ENCODE results near the gene FOXP4. TPM values are rescaled to one million over a fixed set of nuclear protein-coding genes. Genes with fewer than 3 reads are reported as not detected.

Gene FOXP4
- total and polyA plus RNA-seq, 2 experiments from 2014 or later, result 1.1 to 3.9 TPM

DNA sequence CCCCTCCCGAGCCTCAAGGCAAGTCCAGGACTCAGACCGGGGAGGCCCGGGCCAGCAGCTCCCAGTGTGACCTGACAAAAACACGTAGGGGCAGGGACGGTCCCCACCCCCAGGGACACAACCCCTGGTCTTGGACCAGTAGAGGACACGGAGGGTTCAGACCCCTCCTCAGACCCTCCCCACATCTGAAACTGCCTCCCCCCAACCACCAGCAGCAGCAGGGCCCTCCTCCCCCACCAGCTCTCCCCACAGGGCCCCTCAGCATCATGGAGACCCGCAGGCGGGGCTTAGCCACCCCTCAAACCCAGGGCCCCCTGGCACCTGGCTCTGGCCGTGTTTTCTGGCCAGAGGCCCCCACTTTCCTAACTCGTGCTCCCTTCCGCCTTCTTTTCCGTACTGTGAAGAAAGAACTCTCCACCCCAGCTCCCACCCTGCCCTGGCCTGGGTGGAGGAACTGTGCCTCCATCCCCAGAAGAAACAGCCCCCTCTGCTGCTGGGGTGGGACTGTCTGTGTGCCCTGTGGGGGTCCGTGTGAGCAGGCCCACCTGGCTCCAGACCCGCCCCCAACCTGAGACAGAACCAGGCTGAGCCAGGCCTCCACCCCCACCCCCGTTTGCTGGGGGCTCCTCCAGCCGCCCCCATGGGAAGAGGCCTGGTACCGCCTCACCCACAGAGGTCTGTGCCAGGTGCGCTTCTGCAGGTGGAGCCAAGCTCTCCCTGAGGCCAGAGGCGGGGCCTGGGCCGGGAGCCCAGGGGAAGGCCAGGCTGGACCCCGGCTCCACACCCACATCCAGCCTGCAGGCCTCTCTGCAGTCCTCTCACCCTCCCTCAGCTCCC is 53.1 kb downstream of the FOXP4 start:
- TF ChIP-seq EZH2phosphoT487 (IDR thresholded peaks at IDR 0.05; ENCODE audit: insufficient read depth, low read depth) (no peak), EZH2 (IDR thresholded peaks at IDR 0.05; ENCODE audit: insufficient read depth, poor library complexity, severe bottlenecking) (no peak)
- H3K4me1 ChIP-seq (ENCODE audit: insufficient read depth), result peaks cover 7% of the 10 kb centered on the region
- no peaks in the 10 kb centered on the region for H3K9me3 ChIP-seq (ENCODE audit: low read depth)
- H3F3A ChIP-seq (ENCODE audit: insufficient read depth), result peaks cover under 1% of the 10 kb centered on the region
- H4K20me1 ChIP-seq (ENCODE audit: insufficient read depth), result no peaks in the 10 kb centered on the region
- no peaks in the 10 kb centered on the region for H3K79me2 ChIP-seq (ENCODE audit: insufficient read depth)
- no peaks in the 10 kb centered on the region for H3K36me3 ChIP-seq (ENCODE audit: low read depth)
- no peak overlapping the region for H3K9ac ChIP-seq
- in situ Hi-C loops (cut with MboI), result loop anchor here (25.0 kb wide), 1 partner anchor 187 kb away; no protein-coding TSS in a partner anchor
- no peaks in the 10 kb centered on the region for H3K27me3 ChIP-seq (replicated peaks; ENCODE audit: insufficient read depth)
- H2AFZ ChIP-seq, result no peak overlapping the region
- WGBS, 2 experiments (ENCODE audit: low coverage in 1 of 2, low lambda C conversion rate in 2 of 2, missing lambda C conversion rate in 2 of 2), result 77 to 86% methylated on average over 10 to 21 of the region's 21 CpGs
- H3K4me2 ChIP-seq (ENCODE audit: unreplicated experiment), result no peak overlapping the region
- no peak overlapping the region for H3K4me3 ChIP-seq
- no peak for DNase-seq
- H3K9me2 ChIP-seq (ENCODE audit: insufficient read depth), result no peaks in the 10 kb centered on the region
- no peak overlapping the region for H3K27ac ChIP-seq

DNA sequence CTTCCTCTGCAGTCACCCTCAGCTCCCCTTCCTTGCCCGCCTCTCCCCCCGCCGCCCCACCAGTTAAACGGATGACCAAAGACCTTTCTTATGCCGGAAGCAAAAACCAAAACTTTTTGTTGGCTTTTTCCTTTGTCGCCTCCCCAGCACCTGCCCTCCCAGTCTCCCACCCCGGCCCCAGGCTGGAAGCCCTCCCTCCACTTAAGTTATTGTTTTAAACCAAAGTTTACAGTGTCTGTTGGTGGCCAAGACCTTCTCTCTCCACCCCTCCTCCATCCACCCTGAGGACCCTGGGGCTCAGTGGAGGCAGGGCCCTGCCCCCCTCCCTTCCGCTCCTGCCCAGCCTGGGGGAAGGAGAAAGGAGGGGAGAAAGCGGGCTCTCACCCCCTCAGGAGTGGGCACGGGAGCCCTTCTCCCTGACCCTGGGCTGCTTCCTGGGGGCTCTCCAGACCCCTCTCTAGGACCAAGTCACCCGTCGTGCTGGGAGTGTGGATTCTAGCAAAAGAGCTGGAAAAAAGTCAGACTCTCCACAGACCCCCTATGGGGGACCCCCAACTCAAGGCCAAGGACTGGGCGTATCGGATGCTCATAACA is 53.8 kb downstream of the FOXP4 start:
- no peak overlapping the region for H3K4me2 ChIP-seq (ENCODE audit: unreplicated experiment)
- H4K20me1 ChIP-seq (ENCODE audit: insufficient read depth), result no peaks in the 10 kb centered on the region
- no peaks in the 10 kb centered on the region for H3K27me3 ChIP-seq (replicated peaks; ENCODE audit: insufficient read depth)
- WGBS, 2 experiments (ENCODE audit: low coverage in 1 of 2, low lambda C conversion rate in 2 of 2, missing lambda C conversion rate in 2 of 2), result 90 to 92% methylated on average over 10 to 14 of the region's 14 CpGs
- H3K9me2 ChIP-seq (ENCODE audit: insufficient read depth), result no peaks in the 10 kb centered on the region
- TF ChIP-seq EZH2 (IDR thresholded peaks at IDR 0.05; ENCODE audit: insufficient read depth, poor library complexity, severe bottlenecking), result no peak
- in situ Hi-C loops (cut with MboI), result loop anchor here (10.0 to 25.0 kb wide), 2 partner anchors 75 to 188 kb away; no protein-coding TSS in a partner anchor
- no peaks in the 10 kb centered on the region for H3K4me1 ChIP-seq (ENCODE audit: insufficient read depth)
- no peaks in the 10 kb centered on the region for H3K9me3 ChIP-seq (ENCODE audit: low read depth)
- H3K9ac ChIP-seq, result no peak overlapping the region
- DNase-seq, result no peak
- H3K36me3 ChIP-seq (ENCODE audit: low read depth), result no peaks in the 10 kb centered on the region
- H3K79me2 ChIP-seq (ENCODE audit: insufficient read depth), result no peaks in the 10 kb centered on the region
- H3K4me3 ChIP-seq, result no peak overlapping the region
- no peaks in the 10 kb centered on the region; the same call in 1 of the 2 replicates for H3F3A ChIP-seq (ENCODE audit: insufficient read depth)
- H2AFZ ChIP-seq, result no peak overlapping the region
- no peak overlapping the region for H3K27ac ChIP-seq

DNA sequence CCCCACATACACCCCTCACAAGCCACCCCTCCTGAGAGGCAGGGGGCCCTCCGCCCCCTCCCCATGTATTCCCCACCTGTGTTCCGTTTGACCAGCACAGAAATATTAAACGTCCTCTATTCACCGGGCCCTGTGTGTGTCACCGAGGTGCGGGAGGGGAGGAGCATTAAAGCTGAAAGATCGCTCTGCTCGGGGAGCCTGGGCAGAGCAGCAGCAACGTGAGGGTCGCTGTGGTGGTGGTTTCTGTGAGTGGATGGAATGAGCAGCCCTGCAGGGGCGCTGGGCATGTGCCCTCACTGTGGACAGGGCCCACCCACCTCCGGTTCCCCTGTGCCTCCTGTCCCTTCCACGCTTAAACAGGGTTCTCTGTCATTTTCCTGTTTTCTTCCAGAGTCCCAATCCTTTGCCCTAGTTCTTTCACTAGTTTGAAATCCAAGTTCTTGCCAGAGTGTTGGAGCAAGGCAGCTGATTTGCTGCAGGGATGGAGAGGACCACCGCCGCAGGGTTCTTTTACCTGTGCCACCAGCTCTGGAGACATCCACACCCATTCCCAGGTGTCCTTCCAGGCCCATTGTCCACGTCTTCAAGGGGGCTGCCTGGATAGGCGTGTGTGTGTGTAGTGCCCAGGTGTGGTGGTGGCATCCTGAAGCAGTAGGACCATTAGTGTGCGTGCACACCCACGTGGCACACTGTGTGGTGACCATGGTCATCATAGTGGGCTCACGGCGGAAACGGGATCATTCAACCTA is 54.5 kb downstream of the FOXP4 start:
- H3F3A ChIP-seq (ENCODE audit: insufficient read depth), result no peaks in the 10 kb centered on the region
- DNase-seq, result no peak
- no peak overlapping the region for H3K27ac ChIP-seq
- H3K36me3 ChIP-seq (ENCODE audit: low read depth), result no peaks in the 10 kb centered on the region
- H3K9ac ChIP-seq, result no peak overlapping the region
- H4K20me1 ChIP-seq (ENCODE audit: insufficient read depth), result no peaks in the 10 kb centered on the region
- H3K27me3 ChIP-seq (replicated peaks; ENCODE audit: insufficient read depth), result no peaks in the 10 kb centered on the region
- in situ Hi-C loops (cut with MboI), result loop anchor here (10.0 kb wide), 1 partner anchor 74 kb away; no protein-coding TSS in a partner anchor
- H3K79me2 ChIP-seq (ENCODE audit: insufficient read depth), result no peaks in the 10 kb centered on the region
- 82 to 85% methylated on average over 21 to 22 of the region's 22 CpGs for WGBS, 2 experiments (ENCODE audit: low coverage in 1 of 2, low lambda C conversion rate in 2 of 2, missing lambda C conversion rate in 2 of 2)
- H3K4me3 ChIP-seq, result no peak overlapping the region
- no peak overlapping the region for H3K4me2 ChIP-seq (ENCODE audit: unreplicated experiment)
- no peak for TF ChIP-seq EZH2 (IDR thresholded peaks at IDR 0.05; ENCODE audit: insufficient read depth, poor library complexity, severe bottlenecking)
- TF ChIP-seq EZH2phosphoT487 (IDR thresholded peaks at IDR 0.05; ENCODE audit: insufficient read depth, low read depth), result no peak
- H2AFZ ChIP-seq, result no peak overlapping the region
- H3K9me3 ChIP-seq (ENCODE audit: low read depth), result no peaks in the 10 kb centered on the region
- no peaks in the 10 kb centered on the region for H3K4me1 ChIP-seq (ENCODE audit: insufficient read depth)
- no peaks in the 10 kb centered on the region for H3K9me2 ChIP-seq (ENCODE audit: insufficient read depth)

DNA sequence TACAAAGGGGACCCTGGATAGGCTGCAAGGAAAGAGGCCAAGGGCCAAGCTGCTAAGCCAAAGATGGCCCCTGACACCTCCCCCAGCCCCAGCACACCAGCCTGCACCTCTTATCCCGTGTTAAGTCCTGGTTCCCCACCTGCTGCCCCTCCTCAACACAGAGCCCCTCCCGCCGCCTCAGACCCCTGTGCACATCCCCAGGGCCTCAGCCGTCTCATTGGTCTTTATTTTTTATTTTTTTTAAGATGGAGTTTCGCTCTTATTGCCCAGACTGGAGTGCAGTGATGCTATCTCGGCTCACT is 55.0 kb downstream of the FOXP4 start:
- Histone ChIP-seq H3K4me3 (no peak overlapping the region), H2AFZ (no peak overlapping the region), H3K9me2 (ENCODE audit: insufficient read depth) (no peaks in the 10 kb centered on the region), H3K27me3 (replicated peaks; ENCODE audit: insufficient read depth) (no peaks in the 10 kb centered on the region), H3K4me2 (ENCODE audit: unreplicated experiment) (no peak overlapping the region), H3K9me3 (ENCODE audit: low read depth) (no peaks in the 10 kb centered on the region), H3K79me2 (ENCODE audit: insufficient read depth) (no peaks in the 10 kb centered on the region), H3K4me1 (ENCODE audit: insufficient read depth) (no peaks in the 10 kb centered on the region), H3K36me3 (ENCODE audit: low read depth) (no peaks in the 10 kb centered on the region), H3F3A (ENCODE audit: insufficient read depth) (no peaks in the 10 kb centered on the region), H3K27ac (no peak overlapping the region), H4K20me1 (ENCODE audit: insufficient read depth) (no peaks in the 10 kb centered on the region), H3K9ac (no peak overlapping the region)
- TF ChIP-seq EZH2 (IDR thresholded peaks at IDR 0.05; ENCODE audit: insufficient read depth, poor library complexity, severe bottlenecking) (no peak), EZH2phosphoT487 (IDR thresholded peaks at IDR 0.05; ENCODE audit: insufficient read depth, low read depth) (no peak)
- in situ Hi-C loops (cut with MboI), result loop anchor here (10.0 kb wide), 1 partner anchor 74 kb away; no protein-coding TSS in a partner anchor
- DNase-seq, result no peak
- WGBS, 2 experiments (ENCODE audit: low coverage in 1 of 2, low lambda C conversion rate in 2 of 2, missing lambda C conversion rate in 2 of 2), result 90 to 91% methylated on average over 6 of the region's 6 CpGs
